Occipital lobe (tissue), 2 donors: ENCODE measurements around the gene KRT82. TPM values are rescaled to one million over a fixed set of nuclear protein-coding genes. Genes with fewer than 3 reads are reported as not detected.
"Not testable (repeated sequence)": the region's sequence is repeated elsewhere in the genome, so short reads cannot be mapped to it uniquely, and the experiment has no call there.

Experiments used
- DNase-seq: peaks from one replicate; lab custom pipeline; 2025; lab: John Stamatoyannopoulos, UW
- total RNA-seq: library from RNA; depleted of rRNA; stranded (reverse); fragments of >200 nt; gene quantifications from one replicate; pipeline ENCODE4 v1.2.3, GENCODE V29; 2014

KRT82 gene
- total RNA-seq, 1 donor from 2014 or later = not detected

DNA sequence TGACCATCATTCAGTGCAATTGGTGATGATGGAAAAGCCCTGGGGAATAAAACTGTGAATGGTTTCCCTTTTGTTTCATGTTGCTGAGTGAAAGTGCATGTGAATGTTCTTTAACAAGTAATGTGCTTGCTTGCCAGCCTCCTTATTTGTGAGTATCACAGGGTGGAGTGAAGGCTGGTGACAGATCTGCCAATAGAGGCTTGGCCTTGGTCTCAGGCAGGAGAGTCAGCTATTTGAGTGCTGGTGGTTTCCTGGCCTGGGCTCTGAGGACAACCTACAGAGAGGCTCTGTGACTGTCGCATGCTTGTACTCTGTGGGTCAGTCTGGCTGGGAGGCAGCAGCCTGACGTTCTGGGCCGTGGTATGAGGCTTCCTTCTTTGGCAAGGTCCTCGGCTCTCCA lies 59.5 kb downstream of the KRT82 start:
- DNase-seq = no peak

DNA sequence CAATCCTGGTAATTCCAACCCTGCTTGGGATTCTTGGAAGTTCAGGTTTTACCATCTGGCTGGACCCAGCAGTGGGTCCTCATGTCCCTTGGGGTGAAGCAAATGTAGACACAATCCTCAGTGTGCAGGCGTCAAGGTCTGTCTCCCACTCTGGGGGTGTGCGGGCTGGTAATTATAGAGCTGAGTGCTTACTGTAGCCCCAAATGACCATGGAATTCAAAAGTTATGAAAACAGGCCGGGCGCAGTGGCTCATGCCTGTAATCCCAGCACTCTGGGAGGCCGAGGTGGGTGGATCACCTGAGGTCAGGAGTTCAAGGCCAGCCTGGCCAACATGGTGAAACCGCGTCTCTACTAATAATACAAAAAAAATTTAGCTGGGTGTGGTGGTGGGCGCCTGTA lies 61.1 kb downstream of the KRT82 start:
- DNase-seq = not testable (repeated sequence)

DNA sequence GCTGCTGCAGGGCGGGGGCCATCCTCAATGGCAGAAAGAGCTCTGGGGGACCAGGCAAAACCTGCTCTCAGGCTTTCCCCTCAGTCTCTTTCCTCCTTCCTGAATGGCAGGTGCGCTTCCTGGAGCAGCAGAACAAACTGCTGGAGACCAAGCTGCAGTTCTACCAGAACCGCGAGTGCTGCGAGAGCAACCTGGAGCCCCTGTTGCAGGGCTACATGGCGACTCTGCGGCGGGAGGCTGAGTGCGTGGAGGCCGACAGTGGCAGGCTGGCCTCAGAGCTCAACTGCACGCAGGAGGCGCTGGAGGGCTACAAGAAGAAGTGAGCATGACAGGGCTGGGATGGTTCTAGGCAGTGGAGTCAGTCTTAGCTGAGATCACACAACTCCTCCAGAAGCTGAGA lies 62.0 kb downstream of the KRT82 start:
- no peak for DNase-seq

Other genes with a start within 250 kb of the KRT82 start
- gene KRT80, start 214.3 kb downstream of the KRT82 start, total RNA-seq = not detected
- not detected for gene KRT7, start 173.1 kb downstream of the KRT82 start, total RNA-seq
- gene KRT86, start 131.7 kb downstream of the KRT82 start, total RNA-seq = 0.16 TPM
- not detected for gene KRT81, start 114.8 kb downstream of the KRT82 start, total RNA-seq
- gene KRT83, start 84.9 kb downstream of the KRT82 start, total RNA-seq = not detected
- not detected for gene KRT85, start 38.9 kb downstream of the KRT82 start, total RNA-seq
- gene KRT84, start 20.7 kb downstream of the KRT82 start, total RNA-seq = not detected
- not detected for gene KRT75, start 28.0 kb upstream of the KRT82 start, total RNA-seq
- 0.16 TPM for gene KRT6B, start 45.8 kb upstream of the KRT82 start, total RNA-seq
- not detected for gene KRT6C, start 67.5 kb upstream of the KRT82 start, total RNA-seq
- 0.62 TPM for gene KRT6A, start 86.9 kb upstream of the KRT82 start, total RNA-seq
- gene KRT5, start 114.1 kb upstream of the KRT82 start, total RNA-seq = 0.62 TPM
- not detected for gene KRT71, start 146.8 kb upstream of the KRT82 start, total RNA-seq
- gene KRT74, start 167.5 kb upstream of the KRT82 start, total RNA-seq = not detected
- gene KRT72, start 195.1 kb upstream of the KRT82 start, total RNA-seq = not detected
- not detected for gene KRT73, start 212.2 kb upstream of the KRT82 start, total RNA-seq
- not detected for gene KRT2, start 245.9 kb upstream of the KRT82 start, total RNA-seq